Type B pancreatic cell (in vitro differentiated cells): ENCODE data around the gene SSR4. TPM values are rescaled to one million over a fixed set of nuclear protein-coding genes. Genes with fewer than 3 reads are reported as not detected.

Experiments
- DNase-seq: peaks from one replicate; pipeline ENCODE4 v3.0.0; 2021; ENCODE audit warnings: mixed read lengths; ENCODE audit not compliant: unreplicated experiment; ENCODE audit errors: extremely low spot score
- H3K27ac Mint-ChIP-seq: 2 replicates; pipeline ENCODE4 v1.8.0; 2021; ENCODE audit warnings: mild to moderate bottlenecking, mixed read lengths
- H3K27me3 Mint-ChIP-seq: 2 replicates; pipeline ENCODE4 v1.8.0; 2021; ENCODE audit warnings: mixed read lengths
- H3K36me3 Mint-ChIP-seq: 2 replicates; pipeline ENCODE4 v1.8.0; 2021; ENCODE audit warnings: mixed read lengths
- H3K4me1 Mint-ChIP-seq: one replicate; pipeline ENCODE4 v1.8.0; 2021; ENCODE audit warnings: mixed read lengths; ENCODE audit not compliant: unreplicated experiment
- H3K4me3 Mint-ChIP-seq: 2 replicates; pipeline ENCODE4 v1.8.0; 2021; ENCODE audit warnings: mild to moderate bottlenecking, mixed read lengths
- H3K9me3 Mint-ChIP-seq: 2 replicates; pipeline ENCODE4 v1.8.0; 2021; ENCODE audit warnings: mixed read lengths
- total RNA-seq: library from RNA; stranded (reverse); gene quantifications from 2 replicates; pipeline ENCODE4 v1.2.1, GENCODE V29; 2021; ENCODE audit warnings: low replicate concordance
- TF ChIP-seq, protein P1 (sequence below): fragments of 200-600 bp; sonication (generic); conservative IDR thresholded peaks from 2 replicates; pipeline ENCODE4 v1.5.0; 2021; ENCODE audit warnings: antibody characterized with exemption, mild to moderate bottlenecking

SSR4 gene
- total RNA-seq, 1 donor from 2014 or later: 271 TPM

GRCh38 chrX:153776120-153776599, 18.3 kb upstream of the SSR4 start:
- Mint-ChIP-seq H3K4me1 (no peaks in the 10 kb centered on the region), H3K4me3 (no peak overlapping the region), H3K9me3 (no peaks in the 10 kb centered on the region), H3K27me3 (no peaks in the 10 kb centered on the region), H3K36me3 (no peaks in the 10 kb centered on the region), H3K27ac (no peak overlapping the region)
- DNase-seq: no peak
- TF ChIP-seq, protein P1, sequence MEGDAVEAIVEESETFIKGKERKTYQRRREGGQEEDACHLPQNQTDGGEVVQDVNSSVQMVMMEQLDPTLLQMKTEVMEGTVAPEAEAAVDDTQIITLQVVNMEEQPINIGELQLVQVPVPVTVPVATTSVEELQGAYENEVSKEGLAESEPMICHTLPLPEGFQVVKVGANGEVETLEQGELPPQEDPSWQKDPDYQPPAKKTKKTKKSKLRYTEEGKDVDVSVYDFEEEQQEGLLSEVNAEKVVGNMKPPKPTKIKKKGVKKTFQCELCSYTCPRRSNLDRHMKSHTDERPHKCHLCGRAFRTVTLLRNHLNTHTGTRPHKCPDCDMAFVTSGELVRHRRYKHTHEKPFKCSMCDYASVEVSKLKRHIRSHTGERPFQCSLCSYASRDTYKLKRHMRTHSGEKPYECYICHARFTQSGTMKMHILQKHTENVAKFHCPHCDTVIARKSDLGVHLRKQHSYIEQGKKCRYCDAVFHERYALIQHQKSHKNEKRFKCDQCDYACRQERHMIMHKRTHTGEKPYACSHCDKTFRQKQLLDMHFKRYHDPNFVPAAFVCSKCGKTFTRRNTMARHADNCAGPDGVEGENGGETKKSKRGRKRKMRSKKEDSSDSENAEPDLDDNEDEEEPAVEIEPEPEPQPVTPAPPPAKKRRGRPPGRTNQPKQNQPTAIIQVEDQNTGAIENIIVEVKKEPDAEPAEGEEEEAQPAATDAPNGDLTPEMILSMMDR: no peak

- TF ChIP-seq, protein P1: no peak
- no peaks in the 10 kb centered on the region for H3K4me1 Mint-ChIP-seq
- H3K9me3 Mint-ChIP-seq: no peaks in the 10 kb centered on the region
- DNase-seq: no peak
- H3K27me3 Mint-ChIP-seq: no peaks in the 10 kb centered on the region
- no peak overlapping the region for H3K4me3 Mint-ChIP-seq
- H3K27ac Mint-ChIP-seq: no peak overlapping the region
- H3K36me3 Mint-ChIP-seq: no peaks in the 10 kb centered on the region
These were observed 17.8 kb upstream of the SSR4 start for GRCh38 chrX:153776611-153777045.

- TF ChIP-seq, protein P1: no peak
- H3K27ac Mint-ChIP-seq: no peak overlapping the region
- H3K9me3 Mint-ChIP-seq: no peaks in the 10 kb centered on the region
- DNase-seq: no peak
- no peaks in the 10 kb centered on the region for H3K36me3 Mint-ChIP-seq
- no peak overlapping the region for H3K4me3 Mint-ChIP-seq
- H3K27me3 Mint-ChIP-seq: no peaks in the 10 kb centered on the region
- no peaks in the 10 kb centered on the region for H3K4me1 Mint-ChIP-seq
These were observed 17.0 kb upstream of the SSR4 start for GRCh38 chrX:153777261-153778090.

- Mint-ChIP-seq H3K27me3 (no peaks in the 10 kb centered on the region), H3K36me3 (no peaks in the 10 kb centered on the region), H3K27ac (no peak overlapping the region), H3K4me1 (no peaks in the 10 kb centered on the region), H3K4me3 (no peak overlapping the region), H3K9me3 (no peaks in the 10 kb centered on the region)
- DNase-seq: no peak
- TF ChIP-seq, protein P1: no peak
These were observed 16.3 kb upstream of the SSR4 start for GRCh38 chrX:153778181-153778580.

- Mint-ChIP-seq H3K9me3 (no peaks in the 10 kb centered on the region), H3K27ac (no peak overlapping the region), H3K4me3 (no peak overlapping the region), H3K4me1 (no peaks in the 10 kb centered on the region), H3K36me3 (no peaks in the 10 kb centered on the region), H3K27me3 (no peaks in the 10 kb centered on the region)
- no peak for DNase-seq
- TF ChIP-seq, protein P1: peak; percentile 33
These were observed 15.8 kb upstream of the SSR4 start for GRCh38 chrX:153778684-153779101.
